ENCODE measurements around the gene LYSMD3.

- TF ChIP-seq EZH2 (IDR thresholded peaks at IDR 0.05; ENCODE audit: borderline replicate concordance, low read length) = no peak
- no peak for TF ChIP-seq CTCF (IDR thresholded peaks at IDR 0.05; ENCODE audit: low read length)
These were observed 36.1 kb upstream of the LYSMD3 start for GRCh38 chr5:90565491-90565890.
